ENCODE data around the gene WWTR1. TPM values are rescaled to one million over a fixed set of nuclear protein-coding genes. Genes with fewer than 3 reads are reported as not detected.

The WWTR1 gene
- total and polyA plus RNA-seq, 2 of the 8 experiments (the other 6 are each of a cell fraction or from before 2014, with no cell fraction given) = 15.7 to 18.6 TPM

- TF ChIP-seq NRF1 (IDR thresholded peaks at IDR 0.05; ENCODE audit: low read depth, low read length) = no peak
- no peak for TF ChIP-seq SIX5 (IDR thresholded peaks at IDR 0.05; ENCODE audit: low read depth, low read length)
- TF ChIP-seq KDM5A (IDR thresholded peaks at IDR 0.05; ENCODE audit: low read length) = no peak
- no peak for TF ChIP-seq SUZ12 (IDR thresholded peaks at IDR 0.05; ENCODE audit: low read length)
Observed at GRCh38 chr3:149523512-149524299, 134.1 kb downstream of the WWTR1 start (continued).
